Vagina (tissue), 2 donors: ENCODE data around the gene HEBP2. TPM values are rescaled to one million over a fixed set of nuclear protein-coding genes. Genes with fewer than 3 reads are reported as not detected.

Source experiments
- DNase-seq, 2 donors: peaks; one replicate each; pipeline ENCODE4 v3.0.0-alpha.2; 2017; ENCODE audit errors: extremely low spot score in 2 of 2
- H3K27ac ChIP-seq: fragments of 200-600 bp; sonication (generic); one replicate; pipeline ENCODE4 v1.5.1; 2019
- H3K27me3 ChIP-seq: fragments of 200-600 bp; sonication (generic); one replicate; pipeline ENCODE4 v1.5.1; 2019
- H3K36me3 ChIP-seq, 2 donors: fragments of 200-600 bp; sonication (generic); one replicate each; pipeline ENCODE4 v1.5.1; 2017 to 2019
- H3K4me1 ChIP-seq: fragments of 200-600 bp; sonication (generic); one replicate; pipeline ENCODE4 v1.5.1; 2019
- H3K4me3 ChIP-seq, 2 donors: fragments of 200-600 bp; sonication (generic); 1 replicate in 1 of 2; 2 replicates in 1 of 2; pipeline ENCODE4 v1.5.1; 2016 to 2019
- H3K9me3 ChIP-seq: fragments of 200-600 bp; sonication (generic); one replicate; pipeline ENCODE4 v1.5.1; 2019
- POLR2A ChIP-seq, 2 donors: fragments of 450-650 bp; IDR thresholded peaks; one replicate each; pipeline ENCODE4 v1.6.1; 2017; ENCODE audit warnings: antibody characterized with exemption in 2 of 2, mild to moderate bottlenecking in 2 of 2, moderate library complexity in 2 of 2
- POLR2AphosphoS5 ChIP-seq, 2 donors: sonication (generic); formaldehyde crosslinking; IDR thresholded peaks; one replicate each; pipeline ENCODE4 v1.9.0; 2017; ENCODE audit warnings: antibody characterized with exemption in 2 of 2, mild to moderate bottlenecking in 2 of 2, low read depth in 1 of 2; ENCODE audit not compliant: insufficient read depth in 1 of 2
- intact Hi-C: fragments of 100-400 bp; cut with DNase I; formaldehyde crosslinking; loops from one replicate; pipeline ENCODE4 v1.15.1; 2023
- total RNA-seq: library from RNA; depleted of rRNA; stranded (reverse); fragments of >200 nt; gene quantifications from one replicate; pipeline ENCODE4 v1.2.3, GENCODE V29; 2016
- TF ChIP-seq, protein P1 (sequence below), 3 experiments: fragments of 450-650 bp in 2 of 3; fragments of 200-600 bp in 1 of 3; sonication (generic) in 1 of 3; IDR thresholded peaks; one replicate each; pipeline ENCODE4 v1.5.1; 2017 to 2019; ENCODE audit warnings: antibody characterized with exemption in 3 of 3, mild to moderate bottlenecking in 2 of 3, moderate library complexity in 2 of 3

HEBP2 gene
- total RNA-seq, 1 donor from 2014 or later, result 62.4 TPM

GRCh38 chr6:138440296-138440695 is 36.3 kb downstream of the HEBP2 start:
- intact Hi-C loops, result no loop called here
- Histone ChIP-seq H3K4me1 (no peaks in the 10 kb centered on the region), H3K36me3 (no peaks in the 10 kb centered on the region), H3K27me3 (no peaks in the 10 kb centered on the region), H3K27ac (no peak overlapping the region), H3K4me3 (no peak overlapping the region), H3K9me3 (no peaks in the 10 kb centered on the region)
- TF ChIP-seq POLR2AphosphoS5 (IDR thresholded peaks at IDR 0.05; ENCODE audit: insufficient read depth in 1 of 2, low read depth in 1 of 2) (no peak), POLR2A (IDR thresholded peaks at IDR 0.05) (no peak)
- TF ChIP-seq, protein P1, sequence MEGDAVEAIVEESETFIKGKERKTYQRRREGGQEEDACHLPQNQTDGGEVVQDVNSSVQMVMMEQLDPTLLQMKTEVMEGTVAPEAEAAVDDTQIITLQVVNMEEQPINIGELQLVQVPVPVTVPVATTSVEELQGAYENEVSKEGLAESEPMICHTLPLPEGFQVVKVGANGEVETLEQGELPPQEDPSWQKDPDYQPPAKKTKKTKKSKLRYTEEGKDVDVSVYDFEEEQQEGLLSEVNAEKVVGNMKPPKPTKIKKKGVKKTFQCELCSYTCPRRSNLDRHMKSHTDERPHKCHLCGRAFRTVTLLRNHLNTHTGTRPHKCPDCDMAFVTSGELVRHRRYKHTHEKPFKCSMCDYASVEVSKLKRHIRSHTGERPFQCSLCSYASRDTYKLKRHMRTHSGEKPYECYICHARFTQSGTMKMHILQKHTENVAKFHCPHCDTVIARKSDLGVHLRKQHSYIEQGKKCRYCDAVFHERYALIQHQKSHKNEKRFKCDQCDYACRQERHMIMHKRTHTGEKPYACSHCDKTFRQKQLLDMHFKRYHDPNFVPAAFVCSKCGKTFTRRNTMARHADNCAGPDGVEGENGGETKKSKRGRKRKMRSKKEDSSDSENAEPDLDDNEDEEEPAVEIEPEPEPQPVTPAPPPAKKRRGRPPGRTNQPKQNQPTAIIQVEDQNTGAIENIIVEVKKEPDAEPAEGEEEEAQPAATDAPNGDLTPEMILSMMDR (IDR thresholded peaks at IDR 0.05), result no peak
- no peak for DNase-seq

GRCh38 chr6:138440758-138441357 is 36.8 kb downstream of the HEBP2 start:
- TF ChIP-seq POLR2AphosphoS5 (IDR thresholded peaks at IDR 0.05; ENCODE audit: insufficient read depth in 1 of 2, low read depth in 1 of 2) (no peak), POLR2A (IDR thresholded peaks at IDR 0.05) (no peak)
- TF ChIP-seq, protein P1 (IDR thresholded peaks at IDR 0.05), result no peak
- no peak overlapping the region for H3K27ac ChIP-seq
- DNase-seq, result no peak
- H3K4me1 ChIP-seq, result no peaks in the 10 kb centered on the region
- H3K4me3 ChIP-seq, result no peak overlapping the region
- H3K9me3 ChIP-seq, result no peaks in the 10 kb centered on the region
- intact Hi-C loops, result no loop called here
- H3K36me3 ChIP-seq, result no peaks in the 10 kb centered on the region
- H3K27me3 ChIP-seq, result no peaks in the 10 kb centered on the region

DNA sequence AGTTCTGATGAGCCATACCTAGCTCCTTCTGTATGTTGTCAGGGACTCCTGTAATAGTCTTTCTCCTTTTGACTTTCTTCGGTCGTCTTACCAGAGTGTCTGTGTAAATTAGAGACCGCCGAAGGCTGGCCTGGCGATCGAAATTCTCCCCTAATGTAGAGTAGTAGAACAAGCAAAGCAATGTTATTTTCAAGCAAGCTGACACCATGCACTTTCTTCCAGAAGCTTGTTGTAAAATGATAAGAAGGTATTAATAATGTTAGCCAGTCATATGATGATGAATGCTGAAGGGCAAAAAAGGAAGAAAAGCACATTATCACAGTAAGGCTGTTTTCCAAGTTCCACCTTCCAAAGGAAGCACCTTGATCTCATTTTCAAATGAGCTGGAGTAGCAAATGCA is 37.9 kb downstream of the HEBP2 start:
- Histone ChIP-seq H3K4me1 (no peaks in the 10 kb centered on the region), H3K27me3 (no peaks in the 10 kb centered on the region), H3K27ac (no peak overlapping the region), H3K36me3 (no peaks in the 10 kb centered on the region), H3K9me3 (no peaks in the 10 kb centered on the region), H3K4me3 (no peak overlapping the region)
- intact Hi-C loops, result no loop called here
- TF ChIP-seq POLR2A (IDR thresholded peaks at IDR 0.05) (no peak), POLR2AphosphoS5 (IDR thresholded peaks at IDR 0.05; ENCODE audit: insufficient read depth in 1 of 2, low read depth in 1 of 2) (no peak)
- TF ChIP-seq, protein P1 (IDR thresholded peaks at IDR 0.05), result no peak
- no peak for DNase-seq

GRCh38 chr6:138442663-138443062 is 38.6 kb downstream of the HEBP2 start:
- no peak for DNase-seq
- Histone ChIP-seq H3K27me3 (no peaks in the 10 kb centered on the region), H3K36me3 (no peaks in the 10 kb centered on the region), H3K4me1 (no peaks in the 10 kb centered on the region), H3K27ac (no peak overlapping the region), H3K4me3 (no peak overlapping the region), H3K9me3 (no peaks in the 10 kb centered on the region)
- intact Hi-C loops, result no loop called here
- TF ChIP-seq POLR2AphosphoS5 (IDR thresholded peaks at IDR 0.05; ENCODE audit: insufficient read depth in 1 of 2, low read depth in 1 of 2) (no peak), POLR2A (IDR thresholded peaks at IDR 0.05) (no peak)
- TF ChIP-seq, protein P1 (IDR thresholded peaks at IDR 0.05), result no peak

DNA sequence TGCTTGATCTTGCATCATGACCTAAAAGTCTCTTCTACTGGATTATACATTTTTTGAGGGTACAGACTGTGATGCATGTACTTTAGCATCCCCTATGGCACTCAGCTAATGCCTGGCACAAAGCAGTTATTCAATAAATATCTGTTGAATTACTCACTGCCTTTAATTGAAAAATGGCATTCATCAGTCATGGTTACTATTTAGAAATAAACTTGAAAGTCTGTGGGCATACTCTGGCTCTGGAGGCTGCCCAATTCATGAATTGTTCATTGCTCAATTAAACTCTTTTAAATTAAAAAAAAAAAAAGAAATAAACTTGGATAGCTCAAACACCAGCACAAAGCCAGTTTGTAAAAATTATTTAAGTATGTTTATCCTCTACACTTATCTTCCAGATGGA is 40.0 kb downstream of the HEBP2 start:
- Histone ChIP-seq H3K27ac (no peak overlapping the region), H3K4me3 (no peak overlapping the region), H3K9me3 (no peaks in the 10 kb centered on the region), H3K36me3 (no peaks in the 10 kb centered on the region), H3K4me1 (no peaks in the 10 kb centered on the region), H3K27me3 (no peaks in the 10 kb centered on the region)
- intact Hi-C loops, result no loop called here
- TF ChIP-seq POLR2AphosphoS5 (IDR thresholded peaks at IDR 0.05; ENCODE audit: insufficient read depth in 1 of 2, low read depth in 1 of 2) (no peak), POLR2A (IDR thresholded peaks at IDR 0.05) (no peak)
- TF ChIP-seq, protein P1 (IDR thresholded peaks at IDR 0.05), result no peak
- DNase-seq, result no peak
